ENCODE data around the gene SIRPG. TPM values are rescaled to one million over a fixed set of nuclear protein-coding genes. Genes with fewer than 3 reads are reported as not detected.

The SIRPG gene
- total RNA-seq, 1 experiment from 2014 or later = not detected

- Histone ChIP-seq H2BK120ac (ENCODE audit: low read depth, low read length, poor library complexity, severe bottlenecking) (no peak overlapping the region), H4K91ac (ENCODE audit: insufficient read length, low read depth, low read length) (no peak overlapping the region), H2AFZ (ENCODE audit: low read length) (no peak overlapping the region), H3T11ph (ENCODE audit: low read length) (no peak overlapping the region), H3K23me2 (ENCODE audit: insufficient read length, low read depth, low read length, poor library complexity, severe bottlenecking) (no peaks in the 10 kb centered on the region), H3K18ac (ENCODE audit: insufficient read length, low read depth, low read length) (no peak overlapping the region), H3K9me3 (ENCODE audit: control insufficient read depth, low read depth, low read length) (no peaks in the 10 kb centered on the region), H3K27ac (ENCODE audit: insufficient read length, low read depth, low read length) (no peak overlapping the region), H2AK5ac (ENCODE audit: insufficient read length, low read length) (no peak overlapping the region), H3K23ac (ENCODE audit: insufficient read length, low read depth, low read length) (no peak overlapping the region), H3K27me3 (ENCODE audit: insufficient read depth, low read length) (no peaks in the 10 kb centered on the region), H4K20me1 (ENCODE audit: control insufficient read depth, insufficient read depth, insufficient read length) (no peaks in the 10 kb centered on the region), H2BK20ac (ENCODE audit: low read depth, low read length, poor library complexity, severe bottlenecking) (no peak overlapping the region), H3K14ac (ENCODE audit: insufficient read depth, low read length) (no peak overlapping the region), H3K56ac (ENCODE audit: insufficient read length, low read depth, low read length) (no peak overlapping the region), H3K4ac (ENCODE audit: low read depth, low read length) (no peak overlapping the region), H2BK12ac (ENCODE audit: insufficient read length, low read depth, low read length) (no peak overlapping the region), H4K5ac (ENCODE audit: insufficient read length, low read depth, low read length) (no peak overlapping the region), H2BK15ac (ENCODE audit: low read depth, low read length) (no peak overlapping the region), H3K79me2 (ENCODE audit: insufficient read depth, low read length) (no peaks in the 10 kb centered on the region), H3K9ac (ENCODE audit: extremely low read depth, insufficient read length, low read length) (no peak overlapping the region), H3K4me1 (ENCODE audit: insufficient read depth, low read length) (no peaks in the 10 kb centered on the region), H2BK5ac (ENCODE audit: insufficient read length, low read length) (no peak overlapping the region), H4K8ac (replicated peaks; ENCODE audit: insufficient read length, low read depth, low read length) (no peak overlapping the region), H3K4me2 (ENCODE audit: insufficient read depth, insufficient read length, low read length) (no peak overlapping the region), H3K79me1 (ENCODE audit: insufficient read depth, low read depth, low read length, poor library complexity, severe bottlenecking) (no peaks in the 10 kb centered on the region)
- H3K27ac Mint-ChIP-seq = no peak overlapping the region
- peaks cover 0 to 5% of the 10 kb centered on the region in 2 experiments; a peak in 3 of 5 replicates for H3K9me3 Mint-ChIP-seq
- no peaks in the 10 kb centered on the region; a peak in 1 of 7 replicates for H3K36me3 Mint-ChIP-seq (ENCODE audit: insufficient read depth in 1 of 3, low read depth in 3 of 3)
- TF ChIP-seq, protein P1, sequence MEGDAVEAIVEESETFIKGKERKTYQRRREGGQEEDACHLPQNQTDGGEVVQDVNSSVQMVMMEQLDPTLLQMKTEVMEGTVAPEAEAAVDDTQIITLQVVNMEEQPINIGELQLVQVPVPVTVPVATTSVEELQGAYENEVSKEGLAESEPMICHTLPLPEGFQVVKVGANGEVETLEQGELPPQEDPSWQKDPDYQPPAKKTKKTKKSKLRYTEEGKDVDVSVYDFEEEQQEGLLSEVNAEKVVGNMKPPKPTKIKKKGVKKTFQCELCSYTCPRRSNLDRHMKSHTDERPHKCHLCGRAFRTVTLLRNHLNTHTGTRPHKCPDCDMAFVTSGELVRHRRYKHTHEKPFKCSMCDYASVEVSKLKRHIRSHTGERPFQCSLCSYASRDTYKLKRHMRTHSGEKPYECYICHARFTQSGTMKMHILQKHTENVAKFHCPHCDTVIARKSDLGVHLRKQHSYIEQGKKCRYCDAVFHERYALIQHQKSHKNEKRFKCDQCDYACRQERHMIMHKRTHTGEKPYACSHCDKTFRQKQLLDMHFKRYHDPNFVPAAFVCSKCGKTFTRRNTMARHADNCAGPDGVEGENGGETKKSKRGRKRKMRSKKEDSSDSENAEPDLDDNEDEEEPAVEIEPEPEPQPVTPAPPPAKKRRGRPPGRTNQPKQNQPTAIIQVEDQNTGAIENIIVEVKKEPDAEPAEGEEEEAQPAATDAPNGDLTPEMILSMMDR (conservative IDR thresholded peaks at IDR 0.05) = no peak
- H3K4me3 Mint-ChIP-seq = no peak overlapping the region
- H3K4me1 Mint-ChIP-seq = peaks cover 5 to 13% of the 10 kb centered on the region in 2 experiments
- peaks cover 16% of the 10 kb centered on the region for H3K27me3 Mint-ChIP-seq (ENCODE audit: low read depth)
- DNase-seq = no peak
- no CpG with 5 or more reads among the region's 3 CpGs for WGBS (ENCODE audit: extremely low coverage, insufficient read length, low lambda C conversion rate)
Measured at GRCh38 chr20:1665345-1665744, 7.8 kb upstream of the SIRPG start.

Data from H9 (cell line).